Hepatocyte (in vitro differentiated cells): ENCODE measurements around the gene MAX. TPM values are rescaled to one million over a fixed set of nuclear protein-coding genes. Genes with fewer than 3 reads are reported as not detected.

Source experiments
- DNase-seq: peaks from one replicate; pipeline ENCODE4 v3.0.0-alpha.2; 2016; ENCODE audit warnings: low spot score
- H2AFZ ChIP-seq: fragments of 200-600 bp; sonication (generic); 2 replicates; pipeline ENCODE4 v1.6.0; 2016; ENCODE audit warnings: antibody characterized with exemption, mild to moderate bottlenecking
- H3K27ac ChIP-seq: fragments of 200-600 bp; sonication (generic); 2 replicates; pipeline ENCODE4 v1.5.1; 2016; ENCODE audit warnings: mild to moderate bottlenecking
- H3K27me3 ChIP-seq: fragments of 200-600 bp; sonication (generic); 2 replicates; pipeline ENCODE4 v1.6.1; 2016
- H3K36me3 ChIP-seq: fragments of 200-600 bp; sonication (generic); replicated peaks from 2 replicates; pipeline ENCODE4 v1.5.1; 2016; ENCODE audit warnings: low read depth; ENCODE audit not compliant: insufficient read depth
- H3K4me1 ChIP-seq: fragments of 200-600 bp; sonication (generic); 2 replicates; pipeline ENCODE4 v1.5.1; 2016; ENCODE audit warnings: mild to moderate bottlenecking, moderate library complexity; ENCODE audit not compliant: insufficient read depth
- H3K4me2 ChIP-seq: fragments of 200-600 bp; sonication (generic); 2 replicates; pipeline ENCODE4 v1.6.0; 2016
- H3K4me3 ChIP-seq: fragments of 200-600 bp; sonication (generic); 2 replicates; pipeline ENCODE4 v1.5.1; 2016; ENCODE audit warnings: mild to moderate bottlenecking
- H3K79me2 ChIP-seq: fragments of 200-600 bp; sonication (generic); 2 replicates; pipeline ENCODE4 v1.6.0; 2017; ENCODE audit warnings: mild to moderate bottlenecking
- H3K9me2 ChIP-seq: fragments of 200-600 bp; sonication (generic); replicated peaks from 2 replicates; pipeline ENCODE4 v1.6.0; 2017; ENCODE audit warnings: mild to moderate bottlenecking; ENCODE audit not compliant: insufficient read depth
- H3K9me3 ChIP-seq: fragments of 200-600 bp; sonication (generic); 2 replicates; pipeline ENCODE4 v1.5.1; 2016; ENCODE audit warnings: low read depth, mild to moderate bottlenecking
- H4K20me1 ChIP-seq: fragments of 200-600 bp; sonication (generic); 2 replicates; pipeline ENCODE4 v1.6.0; 2016; ENCODE audit warnings: mild to moderate bottlenecking; ENCODE audit not compliant: insufficient read depth, poor library complexity, severe bottlenecking
- EZH2 ChIP-seq: fragments of 200-600 bp; sonication (generic); IDR thresholded peaks from 2 replicates; pipeline ENCODE4 v1.6.1; 2016; ENCODE audit warnings: antibody characterized with exemption, mild to moderate bottlenecking, borderline replicate concordance
- EZH2phosphoT487 ChIP-seq: fragments of 200-600 bp; sonication (generic); IDR thresholded peaks from one replicate; pipeline ENCODE4 v1.6.1; 2018; ENCODE audit warnings: antibody characterized with exemption, mild to moderate bottlenecking, low read depth, moderate library complexity; ENCODE audit not compliant: unreplicated experiment, severe bottlenecking
- WGBS: methylation state at CpG from one replicate; pipeline ENCODE4 v1.1.6; 2016; ENCODE audit warnings: low lambda C conversion rate; ENCODE audit errors: missing lambda C conversion rate; 5-methylcytosine and 5-hydroxymethylcytosine counted together
- polyA plus RNA-seq: library from polyadenylated mRNA; unstranded; fragments of >200 nt; fragmentation: Nextera tagmentation; extraction: Ambion mirVana; gene quantifications from 2 replicates; pipeline ENCODE4 v1.2.1, GENCODE V29; 2016
- total RNA-seq: library from RNA; depleted of rRNA; stranded (reverse); fragments of >200 nt; gene quantifications from 2 replicates; pipeline ENCODE4 v1.2.3, GENCODE V29; 2014
- TF ChIP-seq, protein P1 (sequence below): fragments of 200-600 bp; sonication (generic); IDR thresholded peaks from 2 replicates; pipeline ENCODE4 v1.5.1; 2016; ENCODE audit warnings: antibody characterized with exemption, mild to moderate bottlenecking; ENCODE audit not compliant: poor library complexity

Gene MAX
- total and polyA plus RNA-seq, 2 experiments from 2014 or later, result 53.5 to 86.5 TPM

DNA sequence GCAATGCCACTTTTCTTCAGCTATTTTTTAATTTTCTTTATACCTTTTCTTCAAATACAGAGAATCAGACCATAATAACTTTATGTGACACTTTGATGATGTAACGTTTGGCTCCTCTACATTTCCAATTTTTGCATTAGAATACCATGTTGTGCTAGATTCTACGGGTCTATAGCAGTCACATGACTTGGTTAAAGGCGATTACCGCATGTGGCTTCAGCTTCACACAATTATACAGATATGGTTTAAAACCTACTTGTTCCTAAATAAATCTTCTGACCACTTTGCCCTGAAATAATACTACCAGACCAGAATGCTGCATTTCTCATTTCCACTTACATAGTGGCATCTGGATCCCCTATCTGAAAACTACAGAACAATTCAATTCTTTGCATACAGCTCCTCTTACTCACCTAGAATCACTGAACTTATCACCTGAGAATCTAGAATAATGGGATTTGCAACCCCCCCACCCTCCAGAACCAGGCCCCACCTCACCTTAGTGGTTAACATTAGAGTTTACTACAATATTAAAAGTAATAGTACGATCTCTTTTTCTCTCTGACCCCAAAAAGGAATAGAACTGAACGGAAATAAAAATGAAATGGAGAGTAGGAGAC, 1.3 kb downstream of the MAX start:
- DNase-seq, result no peak
- Histone ChIP-seq H3K36me3 (no peaks in the 10 kb centered on the region), H2AFZ (peak overlapping the region; percentile 17), H3K79me2 (peaks cover 50% of the 10 kb centered on the region), H3K9me3 (no peaks in the 10 kb centered on the region), H3K9me2 (no peaks in the 10 kb centered on the region), H4K20me1 (no peaks in the 10 kb centered on the region), H3K27ac (peak overlapping the region; percentile 95), H3K4me1 (peaks cover 10% of the 10 kb centered on the region), H3K27me3 (no peaks in the 10 kb centered on the region), H3K4me2 (peak overlapping the region; percentile 87), H3K4me3 (peak overlapping the region; percentile 60)
- TF ChIP-seq, protein P1, sequence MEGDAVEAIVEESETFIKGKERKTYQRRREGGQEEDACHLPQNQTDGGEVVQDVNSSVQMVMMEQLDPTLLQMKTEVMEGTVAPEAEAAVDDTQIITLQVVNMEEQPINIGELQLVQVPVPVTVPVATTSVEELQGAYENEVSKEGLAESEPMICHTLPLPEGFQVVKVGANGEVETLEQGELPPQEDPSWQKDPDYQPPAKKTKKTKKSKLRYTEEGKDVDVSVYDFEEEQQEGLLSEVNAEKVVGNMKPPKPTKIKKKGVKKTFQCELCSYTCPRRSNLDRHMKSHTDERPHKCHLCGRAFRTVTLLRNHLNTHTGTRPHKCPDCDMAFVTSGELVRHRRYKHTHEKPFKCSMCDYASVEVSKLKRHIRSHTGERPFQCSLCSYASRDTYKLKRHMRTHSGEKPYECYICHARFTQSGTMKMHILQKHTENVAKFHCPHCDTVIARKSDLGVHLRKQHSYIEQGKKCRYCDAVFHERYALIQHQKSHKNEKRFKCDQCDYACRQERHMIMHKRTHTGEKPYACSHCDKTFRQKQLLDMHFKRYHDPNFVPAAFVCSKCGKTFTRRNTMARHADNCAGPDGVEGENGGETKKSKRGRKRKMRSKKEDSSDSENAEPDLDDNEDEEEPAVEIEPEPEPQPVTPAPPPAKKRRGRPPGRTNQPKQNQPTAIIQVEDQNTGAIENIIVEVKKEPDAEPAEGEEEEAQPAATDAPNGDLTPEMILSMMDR, result no peak
- TF ChIP-seq EZH2 (no peak), EZH2phosphoT487 (no peak)
- 47% methylated on average over 6 of the region's 6 CpGs for WGBS

DNA sequence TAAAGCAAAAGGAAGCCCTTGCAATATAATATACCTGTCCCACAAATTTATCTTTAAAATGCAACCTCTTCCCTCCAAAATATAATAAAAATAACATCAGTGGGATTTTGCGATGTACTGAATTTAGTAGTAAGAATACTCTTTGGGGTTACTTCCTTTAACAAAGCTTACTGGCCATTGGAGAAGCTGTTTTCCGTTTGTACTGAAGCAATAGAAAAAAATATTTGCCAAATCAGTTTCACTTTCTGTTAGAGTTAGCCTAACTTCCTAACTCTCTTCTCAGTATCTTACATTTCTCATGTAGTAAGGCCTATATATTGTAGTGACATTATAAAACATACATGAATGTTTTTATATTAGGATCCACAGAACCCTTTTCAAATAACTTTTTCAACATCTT, 3.7 kb downstream of the MAX start:
- Histone ChIP-seq H2AFZ (no peak overlapping the region), H3K27me3 (no peaks in the 10 kb centered on the region), H3K9me2 (no peaks in the 10 kb centered on the region), H3K36me3 (no peaks in the 10 kb centered on the region), H3K4me2 (peak overlapping the region; percentile 24), H3K9me3 (no peaks in the 10 kb centered on the region), H3K4me3 (no peak overlapping the region), H3K4me1 (peaks cover 22% of the 10 kb centered on the region), H3K27ac (no peak overlapping the region), H3K79me2 (peaks cover 71% of the 10 kb centered on the region), H4K20me1 (peaks cover 12% of the 10 kb centered on the region)
- WGBS, result 86% methylated on average over 2 of the region's 2 CpGs
- no peak for TF ChIP-seq EZH2phosphoT487
- TF ChIP-seq EZH2, result no peak
- TF ChIP-seq, protein P1, result no peak
- no peak for DNase-seq

DNA sequence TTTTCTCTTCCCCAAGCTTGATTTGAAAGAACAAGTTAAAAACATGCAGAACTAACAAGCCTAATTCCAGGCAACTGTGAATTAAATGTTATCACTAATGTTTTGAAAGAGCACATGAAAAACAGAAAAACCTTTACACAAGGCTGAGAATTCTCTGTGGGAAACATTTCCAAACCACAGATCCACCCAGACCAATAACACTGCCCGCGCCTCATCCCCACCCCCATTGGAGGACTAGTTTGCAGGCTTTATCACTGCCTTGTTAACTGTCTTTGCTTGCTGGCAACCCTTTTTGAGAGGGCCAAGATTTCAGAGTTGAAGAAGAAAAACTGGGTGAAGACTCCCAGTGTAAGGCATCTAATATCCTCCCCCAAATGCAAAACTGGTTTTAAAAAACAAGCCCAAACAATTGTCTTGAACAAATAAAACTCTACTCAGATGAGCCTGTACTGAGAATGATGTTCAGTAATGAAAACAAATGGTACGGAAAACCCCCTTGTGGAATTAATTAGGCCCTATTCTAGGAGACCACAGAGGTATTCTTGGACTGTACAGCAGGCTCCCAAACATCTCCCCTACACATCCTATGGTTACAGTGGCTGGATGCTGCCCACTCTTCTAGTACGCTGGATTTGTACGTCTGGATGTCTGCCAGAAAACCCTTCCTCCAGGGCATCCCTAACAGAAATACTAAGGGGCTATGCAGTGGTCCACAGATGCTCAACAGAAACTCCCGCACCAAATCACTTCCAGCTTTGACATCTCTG, 5.8 kb downstream of the MAX start:
- TF ChIP-seq, protein P1, result no peak
- TF ChIP-seq EZH2, result no peak
- no peak for TF ChIP-seq EZH2phosphoT487
- H4K20me1 ChIP-seq, result peaks cover 12% of the 10 kb centered on the region
- H3K36me3 ChIP-seq, result no peaks in the 10 kb centered on the region
- H3K4me2 ChIP-seq, result peak overlapping the region; percentile 54
- 51% methylated on average over 6 of the region's 6 CpGs for WGBS
- H2AFZ ChIP-seq, result no peak overlapping the region
- peak; percentile 52 for DNase-seq
- peaks cover 22% of the 10 kb centered on the region for H3K4me1 ChIP-seq
- H3K9me2 ChIP-seq, result no peaks in the 10 kb centered on the region
- no peaks in the 10 kb centered on the region for H3K27me3 ChIP-seq
- peaks cover 71% of the 10 kb centered on the region for H3K79me2 ChIP-seq
- no peaks in the 10 kb centered on the region for H3K9me3 ChIP-seq
- H3K27ac ChIP-seq, result peak overlapping the region; percentile 64
- no peak overlapping the region for H3K4me3 ChIP-seq
